ENCODE data around the gene PLCD1. TPM values are rescaled to one million over a fixed set of nuclear protein-coding genes. Genes with fewer than 3 reads are reported as not detected.

The PLCD1 gene
- total and polyA plus RNA-seq, 2 of the 8 experiments (the other 6 are each of a cell fraction or from before 2014, with no cell fraction given): 15.3 to 19.2 TPM

DNA sequence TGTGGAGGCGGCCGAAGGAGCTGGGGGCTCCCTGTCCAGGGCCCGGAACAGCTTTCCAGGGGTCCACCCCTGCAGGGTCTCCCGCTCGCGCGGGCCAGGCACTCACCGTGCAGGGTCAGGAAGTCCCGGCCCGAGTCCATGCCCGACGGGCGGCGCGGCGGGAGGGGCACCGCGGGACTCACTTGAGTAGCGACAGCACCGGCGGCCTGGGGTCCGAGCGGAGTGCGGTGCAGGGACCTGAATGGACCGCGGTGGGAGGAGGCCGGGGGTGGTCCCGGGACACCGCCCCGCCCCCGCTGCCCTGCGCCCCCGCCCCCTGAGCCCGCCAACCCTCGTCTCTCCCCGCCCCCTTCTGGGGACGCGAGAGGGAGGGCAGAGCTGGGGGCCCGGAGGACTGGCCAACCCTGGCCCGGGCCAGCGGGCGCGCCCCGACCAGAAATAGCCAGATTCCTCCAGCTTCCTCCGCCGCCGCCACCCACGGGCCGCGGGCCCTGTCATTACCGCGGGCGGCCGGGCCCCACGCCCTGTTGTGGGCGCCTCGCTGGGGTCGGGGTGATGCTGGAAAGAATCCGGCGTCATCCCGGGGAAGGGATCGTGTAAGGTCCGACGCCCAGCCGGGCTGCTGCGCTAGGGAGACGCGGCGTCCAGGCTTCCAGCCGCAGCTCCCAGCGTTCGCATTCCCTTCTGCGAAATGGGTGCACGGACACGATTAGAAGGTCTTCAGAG, at the start of gene PLCD1 (continued):
- peak in 1 of 2 experiments; percentile 96; a peak in 2 of 4 replicates for TF ChIP-seq HDAC2 (IDR thresholded peaks at IDR 0.05; ENCODE audit: borderline replicate concordance in 1 of 2, low read depth in 2 of 2, low read length in 2 of 2)
- TF ChIP-seq CBX8 (IDR thresholded peaks at IDR 0.05; ENCODE audit: borderline replicate concordance, low read depth, low read length): no peak
- TF ChIP-seq PHF8 (conservative IDR thresholded peaks at IDR 0.05; ENCODE audit: low read depth, low read length): peak; percentile 33; the same call in 1 of the 2 replicates
- peak; percentile 60 for TF ChIP-seq KDM4A (IDR thresholded peaks at IDR 0.05; ENCODE audit: low read depth, low read length, severe bottlenecking)
- TF ChIP-seq POLR2AphosphoS5 (IDR thresholded peaks at IDR 0.05; ENCODE audit: low read depth, low read length): no peak; the same call in 1 of the 2 replicates
- TF ChIP-seq RXRA (IDR thresholded peaks at IDR 0.05; ENCODE audit: insufficient read depth, low read depth, low read length): no peak
- no peak for TF ChIP-seq SP1 (IDR thresholded peaks at IDR 0.05; ENCODE audit: low read depth, low read length)
- TF ChIP-seq CBX5 (IDR thresholded peaks at IDR 0.05; ENCODE audit: low read depth, low read length): no peak
- no peak for TF ChIP-seq JUN (IDR thresholded peaks at IDR 0.05; ENCODE audit: low read depth, low read length)
- no peak for TF ChIP-seq TCF12 (IDR thresholded peaks at IDR 0.05; ENCODE audit: low read depth, low read length)
- peak; percentile 98 for TF ChIP-seq KDM1A (IDR thresholded peaks at IDR 0.05; ENCODE audit: borderline replicate concordance, low read length)
- no peak for TF ChIP-seq EZH2 (IDR thresholded peaks at IDR 0.05; ENCODE audit: low read depth, low read length, severe bottlenecking)
- TF ChIP-seq JUND (IDR thresholded peaks at IDR 0.05; ENCODE audit: low read length): no peak
- no peak for TF ChIP-seq KDM5A (IDR thresholded peaks at IDR 0.05; ENCODE audit: low read length)
